ENCODE data around the gene CSRNP2. TPM values are rescaled to one million over a fixed set of nuclear protein-coding genes. Genes with fewer than 3 reads are reported as not detected.
A peak's percentile ranks its signal among the peaks of the same experiment; 100 is the strongest.

CSRNP2 gene
- total RNA-seq, 1 donor: 25.9 TPM

GRCh38 chr12:51065530-51065929 is 17.9 kb downstream of the CSRNP2 start:
- TF ChIP-seq CTCF (IDR thresholded peaks at IDR 0.05; ENCODE audit: insufficient read depth, low read depth, low read length): no peak
- H3K4me3 ChIP-seq (ENCODE audit: low read depth, low read length): no peak overlapping the region
- no peak for DNase-seq (ENCODE audit: low read depth)

GRCh38 chr12:51062631-51063397 is 20.6 kb downstream of the CSRNP2 start:
- no peak for TF ChIP-seq CTCF (IDR thresholded peaks at IDR 0.05; ENCODE audit: insufficient read depth, low read depth, low read length)
- H3K4me3 ChIP-seq (ENCODE audit: low read depth, low read length): no peak overlapping the region
- DNase-seq (ENCODE audit: low read depth): no peak

GRCh38 chr12:51059086-51059485 is 24.3 kb downstream of the CSRNP2 start:
- DNase-seq (ENCODE audit: low read depth): no peak
- TF ChIP-seq CTCF (IDR thresholded peaks at IDR 0.05; ENCODE audit: insufficient read depth, low read depth, low read length): no peak
- H3K4me3 ChIP-seq (ENCODE audit: low read depth, low read length): no peak overlapping the region

GRCh38 chr12:51056242-51056641 is 27.2 kb downstream of the CSRNP2 start:
- TF ChIP-seq CTCF (IDR thresholded peaks at IDR 0.05; ENCODE audit: insufficient read depth, low read depth, low read length): no peak
- DNase-seq (ENCODE audit: low read depth): peak; percentile 28
- no peak overlapping the region for H3K4me3 ChIP-seq (ENCODE audit: low read depth, low read length)

- DNase-seq (ENCODE audit: low read depth): no peak
- no peak for TF ChIP-seq CTCF (IDR thresholded peaks at IDR 0.05; ENCODE audit: insufficient read depth, low read depth, low read length)
- no peak overlapping the region for H3K4me3 ChIP-seq (ENCODE audit: low read depth, low read length)
Measured at GRCh38 chr12:51055060-51055459, 28.3 kb downstream of the CSRNP2 start.

GRCh38 chr12:51051787-51052186 is 31.6 kb downstream of the CSRNP2 start:
- TF ChIP-seq CTCF (IDR thresholded peaks at IDR 0.05; ENCODE audit: insufficient read depth, low read depth, low read length): no peak
- no peak overlapping the region for H3K4me3 ChIP-seq (ENCODE audit: low read depth, low read length)
- peak; percentile 56 for DNase-seq (ENCODE audit: low read depth)

GRCh38 chr12:51049525-51049924 is 33.9 kb downstream of the CSRNP2 start:
- TF ChIP-seq CTCF (IDR thresholded peaks at IDR 0.05; ENCODE audit: insufficient read depth, low read depth, low read length): no peak
- DNase-seq (ENCODE audit: low read depth): no peak
- H3K4me3 ChIP-seq (ENCODE audit: low read depth, low read length): peak overlapping the region; percentile 97
